ENCODE measurements around the gene SLC31A2. TPM values are rescaled to one million over a fixed set of nuclear protein-coding genes. Genes with fewer than 3 reads are reported as not detected.

SLC31A2 gene
- 33.3 and 39.0 TPM in 2 replicates for total RNA-seq

GRCh38 chr9:113150670-113151611 is at the start of gene SLC31A2:
TSS of gene SLC31A2 (plus strand) at chr9:113151007. CDS start at chr9:113151075, 68 bp downstream.

Other genes starting within 250 kb of the SLC31A2 start
- gene ZNF883, start 138.8 kb upstream of the SLC31A2 start, total RNA-seq = 10.3 and 16.1 TPM in 2 replicates
- gene ZFP37, start 94.3 kb upstream of the SLC31A2 start, total RNA-seq = 4.4 and 6.8 TPM in 2 replicates
- gene FKBP15, start 70.3 kb downstream of the SLC31A2 start, total RNA-seq = 32.9 and 35.5 TPM in 2 replicates
- gene SLC31A1, start 70.5 kb downstream of the SLC31A2 start, total RNA-seq = 37.4 and 39.3 TPM in 2 replicates
- gene CDC26, start 124.6 kb downstream of the SLC31A2 start, total RNA-seq = 46.4 and 60.4 TPM in 2 replicates
- 20.9 and 25.6 TPM in 2 replicates for gene PRPF4, start 124.7 kb downstream of the SLC31A2 start, total RNA-seq
- not detected in 2 replicates for gene RNF183, start 152.4 kb downstream of the SLC31A2 start, total RNA-seq
- 2.9 and 3.2 TPM in 2 replicates for gene WDR31, start 189.3 kb downstream of the SLC31A2 start, total RNA-seq
- gene BSPRY, start 198.5 kb downstream of the SLC31A2 start, total RNA-seq = under 0.01 and 0.11 TPM in 2 replicates
- gene HDHD3, start 226.0 kb downstream of the SLC31A2 start, total RNA-seq = 15.7 and 19.3 TPM in 2 replicates

All from articular chondrocyte of knee joint (primary cell).